ENCODE results near the gene FAM237B.

DNA sequence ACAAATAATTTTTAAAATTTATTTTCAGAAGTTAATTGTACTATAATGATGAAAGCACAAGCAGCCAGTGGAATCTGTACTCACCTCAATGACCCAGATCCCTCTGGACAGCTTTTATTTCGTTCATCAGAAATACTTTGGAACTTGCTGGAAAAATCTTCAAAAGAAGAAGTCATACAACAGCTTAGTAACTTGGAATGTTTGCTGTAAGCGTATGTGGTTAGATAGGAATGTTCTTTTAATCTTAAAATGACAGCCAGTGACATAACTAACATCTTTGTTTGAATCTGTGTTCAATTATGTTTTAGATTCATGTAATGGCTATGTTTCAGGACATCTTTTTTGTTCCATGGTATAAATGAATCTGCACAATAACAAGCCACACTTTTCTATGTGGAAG, 49.4 kb downstream of the FAM237B start:
- TF ChIP-seq, protein P1, sequence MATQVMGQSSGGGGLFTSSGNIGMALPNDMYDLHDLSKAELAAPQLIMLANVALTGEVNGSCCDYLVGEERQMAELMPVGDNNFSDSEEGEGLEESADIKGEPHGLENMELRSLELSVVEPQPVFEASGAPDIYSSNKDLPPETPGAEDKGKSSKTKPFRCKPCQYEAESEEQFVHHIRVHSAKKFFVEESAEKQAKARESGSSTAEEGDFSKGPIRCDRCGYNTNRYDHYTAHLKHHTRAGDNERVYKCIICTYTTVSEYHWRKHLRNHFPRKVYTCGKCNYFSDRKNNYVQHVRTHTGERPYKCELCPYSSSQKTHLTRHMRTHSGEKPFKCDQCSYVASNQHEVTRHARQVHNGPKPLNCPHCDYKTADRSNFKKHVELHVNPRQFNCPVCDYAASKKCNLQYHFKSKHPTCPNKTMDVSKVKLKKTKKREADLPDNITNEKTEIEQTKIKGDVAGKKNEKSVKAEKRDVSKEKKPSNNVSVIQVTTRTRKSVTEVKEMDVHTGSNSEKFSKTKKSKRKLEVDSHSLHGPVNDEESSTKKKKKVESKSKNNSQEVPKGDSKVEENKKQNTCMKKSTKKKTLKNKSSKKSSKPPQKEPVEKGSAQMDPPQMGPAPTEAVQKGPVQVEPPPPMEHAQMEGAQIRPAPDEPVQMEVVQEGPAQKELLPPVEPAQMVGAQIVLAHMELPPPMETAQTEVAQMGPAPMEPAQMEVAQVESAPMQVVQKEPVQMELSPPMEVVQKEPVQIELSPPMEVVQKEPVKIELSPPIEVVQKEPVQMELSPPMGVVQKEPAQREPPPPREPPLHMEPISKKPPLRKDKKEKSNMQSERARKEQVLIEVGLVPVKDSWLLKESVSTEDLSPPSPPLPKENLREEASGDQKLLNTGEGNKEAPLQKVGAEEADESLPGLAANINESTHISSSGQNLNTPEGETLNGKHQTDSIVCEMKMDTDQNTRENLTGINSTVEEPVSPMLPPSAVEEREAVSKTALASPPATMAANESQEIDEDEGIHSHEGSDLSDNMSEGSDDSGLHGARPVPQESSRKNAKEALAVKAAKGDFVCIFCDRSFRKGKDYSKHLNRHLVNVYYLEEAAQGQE (IDR thresholded peaks at IDR 0.05): no peak
- TF ChIP-seq, protein P2, sequence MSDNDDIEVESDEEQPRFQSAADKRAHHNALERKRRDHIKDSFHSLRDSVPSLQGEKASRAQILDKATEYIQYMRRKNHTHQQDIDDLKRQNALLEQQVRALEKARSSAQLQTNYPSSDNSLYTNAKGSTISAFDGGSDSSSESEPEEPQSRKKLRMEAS (IDR thresholded peaks at IDR 0.05): no peak
- TF ChIP-seq, protein P3, sequence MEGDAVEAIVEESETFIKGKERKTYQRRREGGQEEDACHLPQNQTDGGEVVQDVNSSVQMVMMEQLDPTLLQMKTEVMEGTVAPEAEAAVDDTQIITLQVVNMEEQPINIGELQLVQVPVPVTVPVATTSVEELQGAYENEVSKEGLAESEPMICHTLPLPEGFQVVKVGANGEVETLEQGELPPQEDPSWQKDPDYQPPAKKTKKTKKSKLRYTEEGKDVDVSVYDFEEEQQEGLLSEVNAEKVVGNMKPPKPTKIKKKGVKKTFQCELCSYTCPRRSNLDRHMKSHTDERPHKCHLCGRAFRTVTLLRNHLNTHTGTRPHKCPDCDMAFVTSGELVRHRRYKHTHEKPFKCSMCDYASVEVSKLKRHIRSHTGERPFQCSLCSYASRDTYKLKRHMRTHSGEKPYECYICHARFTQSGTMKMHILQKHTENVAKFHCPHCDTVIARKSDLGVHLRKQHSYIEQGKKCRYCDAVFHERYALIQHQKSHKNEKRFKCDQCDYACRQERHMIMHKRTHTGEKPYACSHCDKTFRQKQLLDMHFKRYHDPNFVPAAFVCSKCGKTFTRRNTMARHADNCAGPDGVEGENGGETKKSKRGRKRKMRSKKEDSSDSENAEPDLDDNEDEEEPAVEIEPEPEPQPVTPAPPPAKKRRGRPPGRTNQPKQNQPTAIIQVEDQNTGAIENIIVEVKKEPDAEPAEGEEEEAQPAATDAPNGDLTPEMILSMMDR (IDR thresholded peaks at IDR 0.05; ENCODE audit: low read depth, low read length, missing input control): no peak
- TF ChIP-seq, protein P4, sequence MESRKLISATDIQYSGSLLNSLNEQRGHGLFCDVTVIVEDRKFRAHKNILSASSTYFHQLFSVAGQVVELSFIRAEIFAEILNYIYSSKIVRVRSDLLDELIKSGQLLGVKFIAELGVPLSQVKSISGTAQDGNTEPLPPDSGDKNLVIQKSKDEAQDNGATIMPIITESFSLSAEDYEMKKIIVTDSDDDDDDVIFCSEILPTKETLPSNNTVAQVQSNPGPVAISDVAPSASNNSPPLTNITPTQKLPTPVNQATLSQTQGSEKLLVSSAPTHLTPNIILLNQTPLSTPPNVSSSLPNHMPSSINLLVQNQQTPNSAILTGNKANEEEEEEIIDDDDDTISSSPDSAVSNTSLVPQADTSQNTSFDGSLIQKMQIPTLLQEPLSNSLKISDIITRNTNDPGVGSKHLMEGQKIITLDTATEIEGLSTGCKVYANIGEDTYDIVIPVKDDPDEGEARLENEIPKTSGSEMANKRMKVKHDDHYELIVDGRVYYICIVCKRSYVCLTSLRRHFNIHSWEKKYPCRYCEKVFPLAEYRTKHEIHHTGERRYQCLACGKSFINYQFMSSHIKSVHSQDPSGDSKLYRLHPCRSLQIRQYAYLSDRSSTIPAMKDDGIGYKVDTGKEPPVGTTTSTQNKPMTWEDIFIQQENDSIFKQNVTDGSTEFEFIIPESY (IDR thresholded peaks at IDR 0.05): no peak
- TF ChIP-seq JUND (IDR thresholded peaks at IDR 0.05) (no peak), SP1 (IDR thresholded peaks at IDR 0.05) (no peak)

Data from liver (tissue), 3 donors.